ENCODE results near the gene NIPAL1.

DNA sequence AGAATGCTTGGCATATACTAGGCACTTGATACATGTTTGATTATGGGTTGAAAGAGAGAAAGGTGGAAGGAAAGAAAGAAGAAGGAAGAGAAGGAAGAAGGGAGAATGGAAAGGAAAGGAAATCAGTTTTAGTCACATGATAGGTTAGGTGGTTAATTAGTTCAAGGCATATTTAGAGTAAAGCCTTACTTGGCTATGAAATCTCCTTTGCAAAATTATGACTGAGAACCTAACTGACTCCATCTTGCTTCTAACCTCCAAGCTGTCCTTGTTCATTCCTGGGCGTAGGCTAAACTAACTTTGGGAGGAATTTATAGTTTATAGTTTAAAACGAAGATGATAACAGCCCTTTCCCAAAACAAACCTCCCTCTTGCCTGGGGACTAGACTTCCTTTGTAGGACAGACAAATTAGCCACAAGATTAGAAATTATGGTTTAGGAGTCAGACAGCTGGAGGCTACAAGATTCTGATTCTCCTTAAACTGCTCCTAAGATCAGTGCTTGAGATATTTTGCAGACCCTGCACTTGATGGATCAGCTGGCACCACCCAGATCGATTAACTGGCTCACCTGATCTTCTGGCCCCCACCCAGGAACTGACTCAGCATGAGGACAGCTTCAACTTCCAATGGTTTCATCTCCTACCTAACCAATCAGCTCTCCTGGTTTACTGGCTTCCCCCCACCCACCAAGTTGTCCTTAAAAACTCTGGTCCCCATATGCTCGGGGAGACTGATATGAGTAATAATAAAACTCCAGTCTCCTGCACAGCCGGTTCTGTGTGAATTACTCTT, 62.5 kb downstream of the NIPAL1 start:
- TF ChIP-seq, protein P1, sequence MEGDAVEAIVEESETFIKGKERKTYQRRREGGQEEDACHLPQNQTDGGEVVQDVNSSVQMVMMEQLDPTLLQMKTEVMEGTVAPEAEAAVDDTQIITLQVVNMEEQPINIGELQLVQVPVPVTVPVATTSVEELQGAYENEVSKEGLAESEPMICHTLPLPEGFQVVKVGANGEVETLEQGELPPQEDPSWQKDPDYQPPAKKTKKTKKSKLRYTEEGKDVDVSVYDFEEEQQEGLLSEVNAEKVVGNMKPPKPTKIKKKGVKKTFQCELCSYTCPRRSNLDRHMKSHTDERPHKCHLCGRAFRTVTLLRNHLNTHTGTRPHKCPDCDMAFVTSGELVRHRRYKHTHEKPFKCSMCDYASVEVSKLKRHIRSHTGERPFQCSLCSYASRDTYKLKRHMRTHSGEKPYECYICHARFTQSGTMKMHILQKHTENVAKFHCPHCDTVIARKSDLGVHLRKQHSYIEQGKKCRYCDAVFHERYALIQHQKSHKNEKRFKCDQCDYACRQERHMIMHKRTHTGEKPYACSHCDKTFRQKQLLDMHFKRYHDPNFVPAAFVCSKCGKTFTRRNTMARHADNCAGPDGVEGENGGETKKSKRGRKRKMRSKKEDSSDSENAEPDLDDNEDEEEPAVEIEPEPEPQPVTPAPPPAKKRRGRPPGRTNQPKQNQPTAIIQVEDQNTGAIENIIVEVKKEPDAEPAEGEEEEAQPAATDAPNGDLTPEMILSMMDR (conservative IDR thresholded peaks at IDR 0.05; ENCODE audit: low read depth, low read length): no peak
- TF ChIP-seq EZH2phosphoT487 (IDR thresholded peaks at IDR 0.05; ENCODE audit: borderline replicate concordance, low read length): no peak
- no peak for TF ChIP-seq EZH2 (IDR thresholded peaks at IDR 0.05; ENCODE audit: low read length, unreplicated experiment)

Measured in PC-3 (cell line).